Measurements from ENCODE around the gene TM6SF1.
"Not testable (repeated sequence)": the region's sequence is repeated elsewhere in the genome, so short reads cannot be mapped to it uniquely, and the experiment has no call there.

TM6SF1 gene

DNA sequence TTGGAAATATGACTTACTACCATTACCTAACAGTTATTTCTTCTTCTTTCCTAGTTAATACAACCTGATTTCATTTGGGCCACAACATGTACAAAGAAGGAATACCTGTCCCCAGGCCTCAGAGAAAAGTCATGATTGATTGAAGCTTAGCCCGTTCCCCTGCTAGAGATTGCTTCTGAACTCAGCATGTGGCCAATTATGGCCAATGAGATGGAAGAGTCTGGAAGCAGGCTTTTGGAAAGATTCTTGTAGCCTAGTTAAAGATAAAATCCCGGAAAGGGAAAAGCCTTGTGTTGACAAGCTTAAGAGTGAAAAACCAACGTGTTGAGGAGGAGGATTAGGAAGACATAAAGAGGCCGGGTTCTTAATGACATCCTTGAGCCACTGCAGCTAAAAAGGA lies 17.0 kb upstream of the TM6SF1 start:
- Histone ChIP-seq H3K9me3 (ENCODE audit: control insufficient read depth, low read length) (no peaks in the 10 kb centered on the region), H3K27ac (ENCODE audit: low read depth, low read length, severe bottlenecking) (no peak overlapping the region), H3K4me3 (ENCODE audit: extremely low read depth, insufficient read depth, low read length, poor library complexity, severe bottlenecking) (no peak overlapping the region), H3K4me1 (ENCODE audit: control insufficient read depth, insufficient read depth, low read length, poor library complexity, severe bottlenecking) (no peaks in the 10 kb centered on the region), H3K36me3 (ENCODE audit: control insufficient read depth, insufficient read depth, low read length) (no peaks in the 10 kb centered on the region)
- WGBS, 2 experiments (ENCODE audit: insufficient coverage in 2 of 2), result 59 to 60% methylated on average over 4 of the region's 4 CpGs

DNA sequence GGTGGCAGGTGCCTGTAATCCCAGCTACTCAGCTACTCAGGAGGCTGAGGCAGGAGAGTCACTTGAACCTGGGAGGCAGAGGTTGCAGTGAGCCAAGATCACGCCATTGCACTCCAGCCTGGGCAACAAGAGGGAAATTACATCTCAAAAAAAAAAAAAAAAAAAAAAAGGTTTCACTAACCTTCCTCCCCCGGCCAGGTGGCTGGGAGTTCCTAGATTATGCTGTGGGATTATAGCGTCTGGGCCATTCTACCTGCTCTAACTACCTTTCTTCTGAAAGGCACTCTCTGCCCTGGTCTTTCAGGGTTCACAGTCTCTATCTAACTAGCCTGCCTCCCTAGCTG lies 15.5 kb upstream of the TM6SF1 start:
- H3K4me1 ChIP-seq (ENCODE audit: control insufficient read depth, insufficient read depth, low read length, poor library complexity, severe bottlenecking); H3K9me3 ChIP-seq (ENCODE audit: control insufficient read depth, low read length); H3K4me3 ChIP-seq (ENCODE audit: extremely low read depth, insufficient read depth, low read length, poor library complexity, severe bottlenecking); H3K36me3 ChIP-seq (ENCODE audit: control insufficient read depth, insufficient read depth, low read length): not testable (repeated sequence)
- peak overlapping the region; percentile 29 for H3K27ac ChIP-seq (ENCODE audit: low read depth, low read length, severe bottlenecking)
- WGBS, 2 experiments (ENCODE audit: insufficient coverage in 2 of 2), result 100% methylated on average over 2 to 3 of the region's 3 CpGs

DNA sequence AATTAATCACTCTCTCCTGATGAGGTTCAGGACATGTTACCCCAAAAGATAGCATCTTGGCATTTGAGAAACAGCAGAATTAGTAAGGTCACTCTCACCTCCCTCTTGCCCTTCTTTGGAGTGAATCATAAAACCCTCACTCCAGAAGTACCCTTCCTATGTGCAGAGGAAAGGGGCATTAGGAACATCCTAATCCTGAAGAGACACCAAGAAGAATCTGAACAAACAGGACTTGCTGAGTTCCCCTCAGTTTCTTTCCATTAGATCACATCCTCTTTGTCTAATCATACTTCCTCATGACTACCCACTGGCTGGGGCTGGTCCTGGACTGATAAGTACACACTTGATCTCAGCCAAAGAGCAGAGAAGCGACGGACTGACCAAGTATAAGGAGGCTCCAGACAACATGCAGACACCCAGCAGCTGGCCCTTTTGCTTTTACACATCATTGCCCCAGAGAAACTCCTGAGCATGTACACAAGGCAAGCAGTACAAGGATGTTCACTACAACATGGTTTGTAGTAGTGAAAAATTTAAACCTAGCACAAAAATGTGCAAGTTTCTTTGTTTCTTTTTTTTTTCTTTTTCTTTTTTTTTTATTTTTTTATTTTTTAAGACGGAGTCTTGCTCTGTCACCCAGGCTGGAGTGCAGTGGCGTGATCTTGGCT lies 15.0 kb upstream of the TM6SF1 start:
- WGBS, 2 experiments (ENCODE audit: insufficient coverage in 2 of 2), result 76 to 83% methylated on average over 2 of the region's 4 CpGs
- Histone ChIP-seq H3K36me3 (ENCODE audit: control insufficient read depth, insufficient read depth, low read length) (no peaks in the 10 kb centered on the region), H3K4me1 (ENCODE audit: control insufficient read depth, insufficient read depth, low read length, poor library complexity, severe bottlenecking) (no peaks in the 10 kb centered on the region), H3K27ac (ENCODE audit: low read depth, low read length, severe bottlenecking) (peak overlapping the region; percentile 29), H3K9me3 (ENCODE audit: control insufficient read depth, low read length) (no peaks in the 10 kb centered on the region), H3K4me3 (ENCODE audit: extremely low read depth, insufficient read depth, low read length, poor library complexity, severe bottlenecking) (no peak overlapping the region)

DNA sequence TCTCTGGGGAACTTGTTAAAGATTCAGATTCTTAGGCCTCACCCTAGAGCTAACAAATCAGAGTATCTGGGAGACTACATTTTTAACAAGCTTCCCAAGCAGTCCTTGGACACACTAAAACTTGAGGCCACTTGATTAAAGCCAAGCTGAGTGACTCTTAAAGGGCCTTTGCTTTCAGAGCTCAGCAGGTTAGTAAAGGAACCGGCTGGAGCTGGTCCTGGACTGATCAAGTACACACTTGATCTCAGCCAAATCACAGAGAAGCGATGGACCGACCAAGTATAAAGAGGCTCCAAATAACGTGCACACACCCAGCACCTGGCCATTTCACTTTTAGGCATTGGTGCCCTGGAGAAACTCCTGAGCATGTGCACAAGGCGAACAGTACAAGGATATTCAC lies 12.9 kb upstream of the TM6SF1 start:
- no peaks in the 10 kb centered on the region for H3K36me3 ChIP-seq (ENCODE audit: control insufficient read depth, insufficient read depth, low read length)
- H3K27ac ChIP-seq (ENCODE audit: low read depth, low read length, severe bottlenecking), result no peak overlapping the region
- H3K4me1 ChIP-seq (ENCODE audit: control insufficient read depth, insufficient read depth, low read length, poor library complexity, severe bottlenecking), result no peaks in the 10 kb centered on the region
- H3K9me3 ChIP-seq (ENCODE audit: control insufficient read depth, low read length), result no peaks in the 10 kb centered on the region
- 90 to 92% methylated on average over 5 of the region's 5 CpGs for WGBS, 2 experiments (ENCODE audit: insufficient coverage in 2 of 2)
- H3K4me3 ChIP-seq (ENCODE audit: extremely low read depth, insufficient read depth, low read length, poor library complexity, severe bottlenecking), result no peak overlapping the region

DNA sequence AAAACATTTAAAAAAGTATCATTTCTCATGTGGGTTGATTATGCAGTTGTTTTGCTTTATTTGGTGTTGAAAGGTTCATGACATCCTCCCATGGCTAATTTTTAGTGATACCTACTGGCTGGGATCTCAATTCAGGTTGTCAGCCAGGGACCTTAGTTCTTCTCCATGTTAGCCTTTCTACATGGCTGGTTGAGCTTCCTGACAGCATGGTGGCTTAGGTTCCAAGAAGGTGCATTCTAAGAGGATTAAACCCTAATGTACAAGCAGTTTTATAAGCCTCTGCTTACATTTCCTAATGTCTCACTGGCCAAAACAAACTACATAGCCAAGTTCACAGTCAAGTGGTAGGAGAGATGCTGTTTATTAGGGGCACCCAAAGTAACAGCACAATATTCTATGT lies 9.4 kb upstream of the TM6SF1 start:
- H3K4me1 ChIP-seq (ENCODE audit: control insufficient read depth, insufficient read depth, low read length, poor library complexity, severe bottlenecking), result no peaks in the 10 kb centered on the region
- no peaks in the 10 kb centered on the region for H3K9me3 ChIP-seq (ENCODE audit: control insufficient read depth, low read length)
- H3K36me3 ChIP-seq (ENCODE audit: control insufficient read depth, insufficient read depth, low read length), result no peaks in the 10 kb centered on the region

DNA sequence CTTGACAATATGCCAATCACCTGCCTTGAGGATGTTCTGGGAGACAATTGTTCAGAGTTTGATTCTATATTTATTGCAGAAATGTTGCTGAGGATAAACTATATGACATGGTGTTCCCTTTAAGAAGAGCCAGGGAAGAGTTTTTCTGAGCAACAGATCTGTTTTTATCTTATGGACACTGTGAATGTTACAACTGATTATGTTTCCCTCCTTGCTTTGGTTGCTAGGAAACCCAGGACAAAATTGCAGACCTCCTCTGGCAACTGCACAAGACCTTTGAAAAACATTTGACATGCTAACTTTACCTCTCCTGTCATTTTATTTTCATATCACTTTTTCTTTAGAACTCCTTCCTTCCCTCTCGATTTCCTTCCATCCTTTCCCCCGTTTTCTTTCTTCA lies 8.2 kb upstream of the TM6SF1 start:
- 92 to 94% methylated on average over 2 of the region's 2 CpGs for WGBS, 2 experiments (ENCODE audit: insufficient coverage in 2 of 2)
- H3K4me3 ChIP-seq (ENCODE audit: extremely low read depth, insufficient read depth, low read length, poor library complexity, severe bottlenecking), result no peak overlapping the region
- H3K4me1 ChIP-seq (ENCODE audit: control insufficient read depth, insufficient read depth, low read length, poor library complexity, severe bottlenecking), result no peaks in the 10 kb centered on the region
- no peaks in the 10 kb centered on the region for H3K36me3 ChIP-seq (ENCODE audit: control insufficient read depth, insufficient read depth, low read length)
- no peaks in the 10 kb centered on the region for H3K9me3 ChIP-seq (ENCODE audit: control insufficient read depth, low read length)
- no peak overlapping the region for H3K27ac ChIP-seq (ENCODE audit: low read depth, low read length, severe bottlenecking)

More for the DNA sequence above, 9.4 kb upstream of the TM6SF1 start:
- no peak overlapping the region for H3K4me3 ChIP-seq (ENCODE audit: extremely low read depth, insufficient read depth, low read length, poor library complexity, severe bottlenecking)
- H3K27ac ChIP-seq (ENCODE audit: low read depth, low read length, severe bottlenecking), result no peak overlapping the region

DNA sequence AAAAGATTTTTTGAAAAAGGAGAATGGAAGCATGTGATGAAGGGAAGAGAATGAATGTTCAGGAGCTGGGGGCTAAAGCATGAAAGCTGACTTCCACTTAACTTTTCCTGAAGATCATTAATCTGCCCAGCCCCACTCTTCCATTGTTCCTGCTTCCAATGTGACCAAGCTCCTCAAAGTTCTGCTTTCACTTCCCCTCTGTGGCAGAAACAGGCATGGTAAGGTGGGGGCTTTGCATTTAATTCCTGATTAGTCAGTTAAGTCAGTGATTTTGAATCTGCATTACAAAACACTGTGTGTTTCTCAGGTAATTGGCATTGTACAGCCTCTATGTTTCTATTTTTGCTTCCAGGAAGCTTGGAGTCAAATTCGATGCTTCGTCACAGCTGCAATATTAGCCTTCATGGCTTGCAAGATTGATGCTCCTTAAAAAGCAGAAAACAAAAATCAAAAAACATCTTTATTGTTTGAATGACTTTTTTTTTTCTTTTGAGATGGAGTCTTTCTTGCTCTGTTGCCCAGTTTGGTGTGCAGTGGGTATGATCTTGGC lies 7.3 kb upstream of the TM6SF1 start:
- H3K4me1 ChIP-seq (ENCODE audit: control insufficient read depth, insufficient read depth, low read length, poor library complexity, severe bottlenecking), result no peaks in the 10 kb centered on the region
- H3K36me3 ChIP-seq (ENCODE audit: control insufficient read depth, insufficient read depth, low read length), result no peaks in the 10 kb centered on the region
- H3K9me3 ChIP-seq (ENCODE audit: control insufficient read depth, low read length), result no peaks in the 10 kb centered on the region
- 77% methylated on average over 2 of the region's 2 CpGs; no CpG with 5 or more reads in 1 of the 2 experiments for WGBS, 2 experiments (ENCODE audit: insufficient coverage in 2 of 2)
- H3K4me3 ChIP-seq (ENCODE audit: extremely low read depth, insufficient read depth, low read length, poor library complexity, severe bottlenecking), result no peak overlapping the region
- no peak overlapping the region for H3K27ac ChIP-seq (ENCODE audit: low read depth, low read length, severe bottlenecking)

DNA sequence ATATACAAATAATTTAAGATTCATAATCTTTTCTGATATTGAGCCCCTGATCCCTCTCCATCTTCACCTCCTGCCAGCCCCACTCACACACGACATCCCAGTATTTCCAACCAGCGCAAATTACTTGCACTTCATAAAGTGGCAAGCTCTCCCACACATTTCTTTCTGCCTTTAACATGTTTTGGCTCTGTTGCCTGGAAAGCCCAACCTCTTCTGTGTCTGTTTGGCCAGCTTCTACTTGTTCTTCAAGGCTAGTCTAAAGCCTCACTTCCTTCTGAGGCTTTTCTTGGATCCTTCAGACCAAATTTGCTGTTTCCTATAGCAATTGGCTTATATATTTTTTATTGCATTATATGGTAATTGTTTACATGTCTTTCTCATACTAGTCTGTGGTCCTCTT lies 5.1 kb upstream of the TM6SF1 start:
- Histone ChIP-seq H3K4me3 (ENCODE audit: extremely low read depth, insufficient read depth, low read length, poor library complexity, severe bottlenecking) (no peak overlapping the region), H3K4me1 (ENCODE audit: control insufficient read depth, insufficient read depth, low read length, poor library complexity, severe bottlenecking) (no peaks in the 10 kb centered on the region), H3K9me3 (ENCODE audit: control insufficient read depth, low read length) (no peaks in the 10 kb centered on the region), H3K36me3 (ENCODE audit: control insufficient read depth, insufficient read depth, low read length) (no peaks in the 10 kb centered on the region), H3K27ac (ENCODE audit: low read depth, low read length, severe bottlenecking) (no peak overlapping the region)
- 80 to 88% methylated on average over 2 of the region's 2 CpGs for WGBS, 2 experiments (ENCODE audit: insufficient coverage in 2 of 2)

DNA sequence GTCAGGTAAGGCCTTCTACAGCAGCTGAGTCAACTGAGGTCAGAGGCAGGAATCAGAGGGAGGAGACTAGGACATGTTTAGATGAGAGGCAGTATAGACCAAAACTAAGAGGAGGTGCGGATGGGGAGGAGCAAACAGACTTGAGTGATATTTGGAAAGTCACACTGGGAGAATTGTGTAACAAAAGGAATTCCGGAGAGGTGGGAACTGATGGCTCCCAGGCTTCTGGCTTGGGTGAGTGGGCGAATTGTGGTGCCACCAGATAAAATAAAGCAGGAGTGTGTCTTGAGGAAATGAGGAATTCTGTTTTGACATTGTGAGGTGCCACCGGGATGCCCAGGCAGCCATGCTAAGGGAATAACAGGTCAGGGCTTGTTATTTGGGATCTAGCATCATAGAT lies 3.3 kb upstream of the TM6SF1 start:
- 85 to 92% methylated on average over 4 of the region's 4 CpGs for WGBS, 2 experiments (ENCODE audit: insufficient coverage in 2 of 2)
- no peaks in the 10 kb centered on the region for H3K9me3 ChIP-seq (ENCODE audit: control insufficient read depth, low read length)
- H3K4me1 ChIP-seq (ENCODE audit: control insufficient read depth, insufficient read depth, low read length, poor library complexity, severe bottlenecking), result peaks cover 3% of the 10 kb centered on the region
- H3K36me3 ChIP-seq (ENCODE audit: control insufficient read depth, insufficient read depth, low read length), result no peaks in the 10 kb centered on the region
- no peak overlapping the region for H3K27ac ChIP-seq (ENCODE audit: low read depth, low read length, severe bottlenecking)
- H3K4me3 ChIP-seq (ENCODE audit: extremely low read depth, insufficient read depth, low read length, poor library complexity, severe bottlenecking), result no peak overlapping the region

DNA sequence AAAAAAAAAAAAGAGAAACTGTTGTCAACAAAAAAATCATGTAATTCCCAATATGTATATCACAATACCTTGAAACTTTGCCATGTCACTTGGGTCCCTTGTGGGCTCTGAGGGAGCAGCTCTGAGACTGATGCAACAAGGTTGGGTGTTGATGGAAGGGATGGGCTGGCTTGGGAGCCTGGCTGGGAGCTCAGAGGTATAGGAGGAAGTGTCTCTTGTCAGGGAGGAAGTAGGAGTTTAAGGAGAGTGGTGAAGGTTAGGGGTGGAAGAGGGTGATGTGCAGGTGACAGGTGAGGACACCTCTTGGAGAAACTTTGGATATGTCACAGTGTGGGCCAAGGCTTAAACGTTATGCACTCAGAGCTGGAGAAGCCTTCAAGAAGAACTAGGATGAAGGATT lies 2.0 kb upstream of the TM6SF1 start:
- Histone ChIP-seq H3K27ac (ENCODE audit: low read depth, low read length, severe bottlenecking) (no peak overlapping the region), H3K36me3 (ENCODE audit: control insufficient read depth, insufficient read depth, low read length) (no peaks in the 10 kb centered on the region), H3K4me1 (ENCODE audit: control insufficient read depth, insufficient read depth, low read length, poor library complexity, severe bottlenecking) (peaks cover 3% of the 10 kb centered on the region), H3K9me3 (ENCODE audit: control insufficient read depth, low read length) (no peaks in the 10 kb centered on the region), H3K4me3 (ENCODE audit: extremely low read depth, insufficient read depth, low read length, poor library complexity, severe bottlenecking) (no peak overlapping the region)
- 82 to 100% methylated on average over 1 of the region's 1 CpG for WGBS, 2 experiments (ENCODE audit: insufficient coverage in 2 of 2)

DNA sequence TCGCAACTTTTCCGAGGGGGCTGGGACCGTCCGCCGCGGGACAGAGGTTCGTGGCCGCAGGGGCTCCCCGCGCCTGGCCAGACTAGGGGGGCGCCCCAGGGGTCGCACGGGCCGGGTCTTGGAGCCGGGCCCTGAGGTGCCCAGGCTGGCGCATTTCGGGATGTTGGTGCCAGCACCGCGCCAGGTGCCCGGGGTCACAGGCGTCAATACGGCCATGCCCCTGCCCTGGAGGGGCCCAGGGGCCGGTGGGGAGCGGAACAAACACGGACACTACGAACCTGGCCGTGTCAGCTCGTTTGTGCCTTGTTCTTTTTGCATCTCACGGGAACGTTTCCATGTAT lies 366 bp downstream of the TM6SF1 start:
- Histone ChIP-seq H3K4me1 (ENCODE audit: control insufficient read depth, insufficient read depth, low read length, poor library complexity, severe bottlenecking) (peaks cover 13% of the 10 kb centered on the region), H3K9me3 (ENCODE audit: control insufficient read depth, low read length) (no peaks in the 10 kb centered on the region), H3K27ac (ENCODE audit: low read depth, low read length, severe bottlenecking) (no peak overlapping the region), H3K4me3 (ENCODE audit: extremely low read depth, insufficient read depth, low read length, poor library complexity, severe bottlenecking) (peak overlapping the region; percentile 43), H3K36me3 (ENCODE audit: control insufficient read depth, insufficient read depth, low read length) (no peaks in the 10 kb centered on the region)
- WGBS, 2 experiments (ENCODE audit: insufficient coverage in 2 of 2), result 27 to 34% methylated on average over 24 to 30 of the region's 30 CpGs

Measured in mesodermal cell (in vitro differentiated cells).